Transverse colon (tissue), 4 donors: ENCODE data around the gene ANO3.

Source experiments
- EP300 ChIP-seq: sonication (generic); formaldehyde crosslinking; IDR thresholded peaks from one replicate; pipeline ENCODE4 v1.6.1; 2017; ENCODE audit warnings: antibody characterized with exemption, low read depth
- POLR2A ChIP-seq: fragments of 450-650 bp; IDR thresholded peaks from one replicate; pipeline ENCODE4 v1.6.1; 2016; ENCODE audit warnings: antibody characterized with exemption, mild to moderate bottlenecking, moderate library complexity
- POLR2AphosphoS5 ChIP-seq, 3 donors: sonication (generic); formaldehyde crosslinking; IDR thresholded peaks; one replicate each; pipeline ENCODE4 v1.6.1; 2016; ENCODE audit warnings: antibody characterized with exemption in 3 of 3
- TF ChIP-seq, protein P1 (sequence below), 5 experiments: fragments of 200-600 bp in 3 of 5; fragments of 450-650 bp in 2 of 5; sonication (generic) in 3 of 5; IDR thresholded peaks; 1 replicate in 2 of 5; 2 replicates in 3 of 5; pipeline ENCODE4 v1.5.1; 2016 to 2017; ENCODE audit warnings: antibody characterized with exemption in 5 of 5, inconsistent platforms in 3 of 5, mild to moderate bottlenecking in 2 of 5, moderate library complexity in 1 of 5

DNA sequence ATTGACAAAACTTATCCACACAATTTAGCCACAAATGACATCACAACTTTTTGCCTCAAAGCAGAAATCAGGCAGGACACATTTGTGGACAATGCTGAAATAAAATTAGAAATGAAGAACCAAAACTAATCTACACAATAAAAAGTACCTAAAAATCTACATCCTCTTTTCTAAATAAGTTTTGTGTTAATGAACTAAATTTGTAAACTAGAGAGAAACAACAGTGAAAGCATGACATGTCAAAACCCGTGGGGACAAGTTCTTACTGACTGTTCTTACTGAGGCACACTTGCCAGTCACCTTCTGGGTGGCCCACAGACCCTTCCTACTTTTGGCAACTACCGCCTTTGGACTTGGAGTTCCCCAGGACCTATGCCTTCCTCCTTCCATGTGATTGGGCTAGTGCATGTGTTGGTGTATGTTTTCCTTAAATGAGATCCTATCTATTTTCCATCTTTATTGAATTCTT lies 300.8 kb downstream of the ANO3 start:
- TF ChIP-seq POLR2A = no peak
- TF ChIP-seq, protein P1, sequence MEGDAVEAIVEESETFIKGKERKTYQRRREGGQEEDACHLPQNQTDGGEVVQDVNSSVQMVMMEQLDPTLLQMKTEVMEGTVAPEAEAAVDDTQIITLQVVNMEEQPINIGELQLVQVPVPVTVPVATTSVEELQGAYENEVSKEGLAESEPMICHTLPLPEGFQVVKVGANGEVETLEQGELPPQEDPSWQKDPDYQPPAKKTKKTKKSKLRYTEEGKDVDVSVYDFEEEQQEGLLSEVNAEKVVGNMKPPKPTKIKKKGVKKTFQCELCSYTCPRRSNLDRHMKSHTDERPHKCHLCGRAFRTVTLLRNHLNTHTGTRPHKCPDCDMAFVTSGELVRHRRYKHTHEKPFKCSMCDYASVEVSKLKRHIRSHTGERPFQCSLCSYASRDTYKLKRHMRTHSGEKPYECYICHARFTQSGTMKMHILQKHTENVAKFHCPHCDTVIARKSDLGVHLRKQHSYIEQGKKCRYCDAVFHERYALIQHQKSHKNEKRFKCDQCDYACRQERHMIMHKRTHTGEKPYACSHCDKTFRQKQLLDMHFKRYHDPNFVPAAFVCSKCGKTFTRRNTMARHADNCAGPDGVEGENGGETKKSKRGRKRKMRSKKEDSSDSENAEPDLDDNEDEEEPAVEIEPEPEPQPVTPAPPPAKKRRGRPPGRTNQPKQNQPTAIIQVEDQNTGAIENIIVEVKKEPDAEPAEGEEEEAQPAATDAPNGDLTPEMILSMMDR (IDR thresholded peaks at IDR 0.05) = no peak
- TF ChIP-seq POLR2AphosphoS5 (IDR thresholded peaks at IDR 0.05) = no peak
- no peak for TF ChIP-seq EP300
